CD14-positive monocyte (primary cell): ENCODE measurements around the gene YARS2. TPM values are rescaled to one million over a fixed set of nuclear protein-coding genes. Genes with fewer than 3 reads are reported as not detected.
A peak's percentile ranks its signal among the peaks of the same experiment; 100 is the strongest.

ENCODE experiments used
- DNase-seq, 3 donors: peaks; one replicate each; pipeline ENCODE4 v3.0.0-alpha.2; 2011 to 2022
- H2AFZ ChIP-seq: 2 replicates; pipeline ENCODE4 v1.6.0; 2012; ENCODE audit warnings: mild to moderate bottlenecking, low read depth, low read length, inconsistent platforms; ENCODE audit not compliant: insufficient read depth, poor library complexity, severe bottlenecking
- H3K27ac ChIP-seq, 2 donors: 1 replicate in 1 of 2; 2 replicates in 1 of 2; pipeline ENCODE4 v1.5.1; 2012 to 2013; ENCODE audit warnings: low read length in 2 of 2, control low read depth in 1 of 2, inconsistent platforms in 1 of 2, low read depth in 1 of 2, mild to moderate bottlenecking in 1 of 2
- H3K27me3 ChIP-seq, 2 donors: one replicate each; pipeline versions ENCODE4 v1.6.0 to v1.6.1; 2011 to 2013; ENCODE audit warnings: low read length in 2 of 2; ENCODE audit not compliant: control insufficient read depth in 2 of 2, insufficient read depth in 2 of 2
- H3K36me3 ChIP-seq, 2 donors: replicated peaks in 1 of 2; 1 replicate in 1 of 2; 2 replicates in 1 of 2; pipeline versions ENCODE4 v1.5.1 to v1.6.1; 2012 to 2013; ENCODE audit warnings: low read length in 2 of 2, control low read depth in 1 of 2, inconsistent platforms in 1 of 2, mild to moderate bottlenecking in 1 of 2; ENCODE audit not compliant: insufficient read depth in 2 of 2, control insufficient read depth in 1 of 2
- H3K4me1 ChIP-seq, 2 donors: 1 replicate in 1 of 2; 2 replicates in 1 of 2; pipeline versions ENCODE4 v1.5.1 to v1.6.1; 2012 to 2013; ENCODE audit warnings: low read length in 2 of 2, control low read depth in 1 of 2, inconsistent platforms in 1 of 2, mild to moderate bottlenecking in 1 of 2, moderate library complexity in 1 of 2; ENCODE audit not compliant: insufficient read depth in 2 of 2, control insufficient read depth in 1 of 2
- H3K4me2 ChIP-seq: replicated peaks from 2 replicates; pipeline ENCODE3; 2012; ENCODE audit warnings: low read length, moderate library complexity, mild to moderate bottlenecking; ENCODE audit not compliant: poor library complexity, severe bottlenecking; ENCODE audit errors: extremely low read depth
- H3K4me3 ChIP-seq, 3 experiments: fragments of 200-600 bp in 1 of 3; sonication (generic) in 1 of 3; replicated peaks in 1 of 3; 1 replicate in 2 of 3; 2 replicates in 1 of 3; pipeline ENCODE4 v1.5.1; 2011 to 2013; ENCODE audit warnings: low read length in 3 of 3, mild to moderate bottlenecking in 3 of 3, control low read depth in 2 of 3, low read depth in 2 of 3, inconsistent platforms in 1 of 3, moderate library complexity in 1 of 3
- H3K79me2 ChIP-seq: 2 replicates; pipeline ENCODE4 v1.6.0; 2012; ENCODE audit warnings: mild to moderate bottlenecking, control low read depth, inconsistent platforms, low read length, moderate library complexity; ENCODE audit not compliant: insufficient read depth
- H3K9ac ChIP-seq: 2 replicates; pipeline ENCODE4 v1.6.0; 2017; ENCODE audit warnings: low read length, mild to moderate bottlenecking; ENCODE audit not compliant: insufficient read depth, poor library complexity, severe bottlenecking
- H3K9me3 ChIP-seq, 2 donors: replicated peaks in 1 of 2; 1 replicate in 1 of 2; 2 replicates in 1 of 2; pipeline versions ENCODE4 v1.5.1 to v1.6.1; 2012 to 2013; ENCODE audit warnings: low read length in 2 of 2, control low read depth in 1 of 2; ENCODE audit not compliant: control insufficient read depth in 1 of 2, insufficient read depth in 1 of 2
- H4K20me1 ChIP-seq: 2 replicates; pipeline ENCODE4 v1.6.0; 2012; ENCODE audit warnings: mild to moderate bottlenecking, low read length, control low read depth, moderate library complexity; ENCODE audit not compliant: insufficient read depth
- H3K27ac Mint-ChIP-seq, 7 donors: one replicate each; pipeline ENCODE4 v1.8.0; 2020; ENCODE audit warnings: mild to moderate bottlenecking in 7 of 7, mixed read lengths in 7 of 7, moderate library complexity in 6 of 7, inconsistent platforms in 2 of 7
- H3K27me3 Mint-ChIP-seq, 3 donors: one replicate each; pipeline ENCODE4 v1.8.0; 2021 to 2022; ENCODE audit warnings: low read depth in 3 of 3, mild to moderate bottlenecking in 3 of 3, mixed read lengths in 3 of 3, moderate library complexity in 3 of 3, inconsistent platforms in 1 of 3
- H3K36me3 Mint-ChIP-seq, 2 donors: one replicate each; pipeline ENCODE4 v1.8.0; 2020; ENCODE audit warnings: mixed read lengths in 2 of 2, inconsistent platforms in 1 of 2, mild to moderate bottlenecking in 1 of 2
- H3K4me1 Mint-ChIP-seq: one replicate; pipeline ENCODE4 v1.8.0; 2020; ENCODE audit warnings: mild to moderate bottlenecking, mixed read lengths
- H3K4me3 Mint-ChIP-seq, 2 donors: one replicate each; pipeline ENCODE4 v1.8.0; 2020; ENCODE audit warnings: mild to moderate bottlenecking in 2 of 2, mixed read lengths in 2 of 2, moderate library complexity in 1 of 2
- H3K9me3 Mint-ChIP-seq, 7 donors: one replicate each; pipeline ENCODE4 v1.8.0; 2020 to 2022; ENCODE audit warnings: mixed read lengths in 7 of 7, mild to moderate bottlenecking in 6 of 7, moderate library complexity in 6 of 7, inconsistent platforms in 2 of 7
- CTCF ChIP-seq: fragments of 200-600 bp; IDR thresholded peaks from one replicate; pipeline ENCODE4 v1.8.0; 2022; ENCODE audit warnings: antibody characterized with exemption, mild to moderate bottlenecking
- WGBS: methylation state at CpG from one replicate; pipeline ENCODE4 v1.1.5; 2013; ENCODE audit warnings: missing lambda C conversion rate; ENCODE audit not compliant: insufficient coverage; 5-methylcytosine and 5-hydroxymethylcytosine counted together
- intact Hi-C, 2 donors: fragments of 100-400 bp; cut with micrococcal nuclease; formaldehyde crosslinking; loops; one replicate each; pipeline versions ENCODE4 v1.15.0 to v1.15.1; 2023
- polyA plus RNA-seq, 3 donors: library from polyadenylated mRNA; depleted of rRNA in 1 of 3; unstranded in 2 of 3; stranded (reverse) in 1 of 3; fragments of 300-500 nt in 2 of 3; fragments of >200 nt in 1 of 3; fragmentation: Illumina TruSeq in 2 of 3; gene quantifications; 1 replicate in 2 of 3; 2 replicates in 1 of 3; pipeline ENCODE4 v1.2.3, GENCODE V29; 2012 to 2021

YARS2 gene
- polyA plus RNA-seq, 3 donors = 4.5 to 7.5 (median 6.6) TPM

- H3K36me3 ChIP-seq = peaks cover 50 to 72% of the 10 kb centered on the region in 2 donors
- H3K4me1 ChIP-seq = no peaks in the 10 kb centered on the region
- H3K27me3 ChIP-seq = no peaks in the 10 kb centered on the region
- no peak overlapping the region for H3K27ac Mint-ChIP-seq
- no peaks in the 10 kb centered on the region for H3K79me2 ChIP-seq
- no peak overlapping the region for H3K4me3 ChIP-seq
- no peak overlapping the region for H3K4me2 ChIP-seq
- WGBS = 100% methylated on average over 1 of the region's 2 CpGs
- H3K4me1 Mint-ChIP-seq = no peaks in the 10 kb centered on the region
- no peaks in the 10 kb centered on the region for H3K9me3 Mint-ChIP-seq
- intact Hi-C loops = no loop called here
- H3K27ac ChIP-seq = no peak overlapping the region
- no peak overlapping the region for H2AFZ ChIP-seq
- H4K20me1 ChIP-seq = no peaks in the 10 kb centered on the region
- H3K4me3 Mint-ChIP-seq = no peak overlapping the region
- no peak overlapping the region for H3K9ac ChIP-seq
- H3K9me3 ChIP-seq = no peaks in the 10 kb centered on the region
- H3K36me3 Mint-ChIP-seq = peaks cover 50 to 70% of the 10 kb centered on the region in 2 donors
- no peak for TF ChIP-seq CTCF
- no peaks in the 10 kb centered on the region for H3K27me3 Mint-ChIP-seq
- DNase-seq = no peak
These were observed 36.8 kb downstream of the YARS2 start for GRCh38 chr12:32718926-32719325.

- H3K27me3 Mint-ChIP-seq = no peaks in the 10 kb centered on the region
These were observed 40.9 kb downstream of the YARS2 start for GRCh38 chr12:32714772-32715171.

More at GRCh38 chr12:32714772-32715171, 40.9 kb downstream of the YARS2 start:
- no CpG with 5 or more reads among the region's 4 CpGs for WGBS
- Histone ChIP-seq H3K79me2 (no peaks in the 10 kb centered on the region), H4K20me1 (no peaks in the 10 kb centered on the region), H3K27me3 (no peaks in the 10 kb centered on the region), H3K27ac (no peak overlapping the region), H3K4me1 (no peaks in the 10 kb centered on the region), H3K9me3 (no peaks in the 10 kb centered on the region), H3K36me3 (peaks cover 42 to 72% of the 10 kb centered on the region in 2 donors), H3K9ac (no peak overlapping the region), H2AFZ (no peak overlapping the region), H3K4me3 (no peak overlapping the region), H3K4me2 (no peak overlapping the region)
- Mint-ChIP-seq H3K27ac (peak overlapping the region in 1 of 7 donors; percentile 42), H3K36me3 (peaks cover 47 to 66% of the 10 kb centered on the region in 2 donors), H3K4me3 (no peak overlapping the region), H3K4me1 (no peaks in the 10 kb centered on the region), H3K9me3 (no peaks in the 10 kb centered on the region)
- intact Hi-C loops = no loop called here
- no peak for DNase-seq
- TF ChIP-seq CTCF = no peak
